ENCODE results near the gene BCL2L15. TPM values are rescaled to one million over a fixed set of nuclear protein-coding genes. Genes with fewer than 3 reads are reported as not detected.

Gene BCL2L15
- total and polyA plus RNA-seq, 2 of the 13 experiments (the other 11 are each of a cell fraction or from before 2014, with no cell fraction given), result 0.03 to 0.27 TPM

- TF ChIP-seq, protein P1, sequence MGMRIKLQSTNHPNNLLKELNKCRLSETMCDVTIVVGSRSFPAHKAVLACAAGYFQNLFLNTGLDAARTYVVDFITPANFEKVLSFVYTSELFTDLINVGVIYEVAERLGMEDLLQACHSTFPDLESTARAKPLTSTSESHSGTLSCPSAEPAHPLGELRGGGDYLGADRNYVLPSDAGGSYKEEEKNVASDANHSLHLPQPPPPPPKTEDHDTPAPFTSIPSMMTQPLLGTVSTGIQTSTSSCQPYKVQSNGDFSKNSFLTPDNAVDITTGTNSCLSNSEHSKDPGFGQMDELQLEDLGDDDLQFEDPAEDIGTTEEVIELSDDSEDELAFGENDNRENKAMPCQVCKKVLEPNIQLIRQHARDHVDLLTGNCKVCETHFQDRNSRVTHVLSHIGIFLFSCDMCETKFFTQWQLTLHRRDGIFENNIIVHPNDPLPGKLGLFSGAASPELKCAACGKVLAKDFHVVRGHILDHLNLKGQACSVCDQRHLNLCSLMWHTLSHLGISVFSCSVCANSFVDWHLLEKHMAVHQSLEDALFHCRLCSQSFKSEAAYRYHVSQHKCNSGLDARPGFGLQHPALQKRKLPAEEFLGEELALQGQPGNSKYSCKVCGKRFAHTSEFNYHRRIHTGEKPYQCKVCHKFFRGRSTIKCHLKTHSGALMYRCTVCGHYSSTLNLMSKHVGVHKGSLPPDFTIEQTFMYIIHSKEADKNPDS (CRISPR knock-in tag; IDR thresholded peaks at IDR 0.05), result peak; percentile 63; the same call in 1 of the 2 replicates
- TF ChIP-seq ZNF564 (CRISPR knock-in tag; IDR thresholded peaks at IDR 0.05) (no peak), SRSF4 (IDR thresholded peaks at IDR 0.05; ENCODE audit: low read depth, low read length, poor library complexity, severe bottlenecking) (no peak), ZFP90 (CRISPR knock-in tag; IDR thresholded peaks at IDR 0.05; ENCODE audit: borderline replicate concordance) (peak; percentile 82; the same call in 1 of the 2 replicates), GPN1 (CRISPR knock-in tag; IDR thresholded peaks at IDR 0.05; ENCODE audit: borderline replicate concordance) (no peak), DNMT1 (CRISPR knock-in tag; IDR thresholded peaks at IDR 0.05) (0 out of 2 replicates have a peak, but pooled peaks have one; percentile 75), SUZ12 (IDR thresholded peaks at IDR 0.05; ENCODE audit: low read depth, low read length) (no peak), TCF7L2 (IDR thresholded peaks at IDR 0.05; ENCODE audit: low read depth, low read length) (no peak), FOXA3 (CRISPR knock-in tag; IDR thresholded peaks at IDR 0.05) (peak; percentile 88), RBM22 (optimal IDR thresholded peaks at IDR 0.05; ENCODE audit: low read length) (no peak), ZBTB1 (CRISPR knock-in tag; IDR thresholded peaks at IDR 0.05; ENCODE audit: borderline replicate concordance) (no peak), ZNF18 (CRISPR knock-in tag; IDR thresholded peaks at IDR 0.05; ENCODE audit: insufficient replicate concordance) (peak; percentile 59), CEBPB (IDR thresholded peaks at IDR 0.05; ENCODE audit: borderline replicate concordance, low read depth, low read length) (no peak), NRL (CRISPR knock-in tag; IDR thresholded peaks at IDR 0.05; ENCODE audit: borderline replicate concordance) (peak; percentile 49; the same call in 1 of the 2 replicates)
- TF ChIP-seq, protein P2, sequence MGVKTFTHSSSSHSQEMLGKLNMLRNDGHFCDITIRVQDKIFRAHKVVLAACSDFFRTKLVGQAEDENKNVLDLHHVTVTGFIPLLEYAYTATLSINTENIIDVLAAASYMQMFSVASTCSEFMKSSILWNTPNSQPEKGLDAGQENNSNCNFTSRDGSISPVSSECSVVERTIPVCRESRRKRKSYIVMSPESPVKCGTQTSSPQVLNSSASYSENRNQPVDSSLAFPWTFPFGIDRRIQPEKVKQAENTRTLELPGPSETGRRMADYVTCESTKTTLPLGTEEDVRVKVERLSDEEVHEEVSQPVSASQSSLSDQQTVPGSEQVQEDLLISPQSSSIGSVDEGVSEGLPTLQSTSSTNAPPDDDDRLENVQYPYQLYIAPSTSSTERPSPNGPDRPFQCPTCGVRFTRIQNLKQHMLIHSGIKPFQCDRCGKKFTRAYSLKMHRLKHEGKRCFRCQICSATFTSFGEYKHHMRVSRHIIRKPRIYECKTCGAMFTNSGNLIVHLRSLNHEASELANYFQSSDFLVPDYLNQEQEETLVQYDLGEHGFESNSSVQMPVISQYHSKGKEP (CRISPR knock-in tag; IDR thresholded peaks at IDR 0.05), result 0 out of 2 replicates have a peak, but pooled peaks have one; percentile 24
- TF ChIP-seq, protein P3, sequence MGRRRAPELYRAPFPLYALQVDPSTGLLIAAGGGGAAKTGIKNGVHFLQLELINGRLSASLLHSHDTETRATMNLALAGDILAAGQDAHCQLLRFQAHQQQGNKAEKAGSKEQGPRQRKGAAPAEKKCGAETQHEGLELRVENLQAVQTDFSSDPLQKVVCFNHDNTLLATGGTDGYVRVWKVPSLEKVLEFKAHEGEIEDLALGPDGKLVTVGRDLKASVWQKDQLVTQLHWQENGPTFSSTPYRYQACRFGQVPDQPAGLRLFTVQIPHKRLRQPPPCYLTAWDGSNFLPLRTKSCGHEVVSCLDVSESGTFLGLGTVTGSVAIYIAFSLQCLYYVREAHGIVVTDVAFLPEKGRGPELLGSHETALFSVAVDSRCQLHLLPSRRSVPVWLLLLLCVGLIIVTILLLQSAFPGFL (CRISPR knock-in tag; IDR thresholded peaks at IDR 0.05), result no peak
- TF ChIP-seq, protein P4, sequence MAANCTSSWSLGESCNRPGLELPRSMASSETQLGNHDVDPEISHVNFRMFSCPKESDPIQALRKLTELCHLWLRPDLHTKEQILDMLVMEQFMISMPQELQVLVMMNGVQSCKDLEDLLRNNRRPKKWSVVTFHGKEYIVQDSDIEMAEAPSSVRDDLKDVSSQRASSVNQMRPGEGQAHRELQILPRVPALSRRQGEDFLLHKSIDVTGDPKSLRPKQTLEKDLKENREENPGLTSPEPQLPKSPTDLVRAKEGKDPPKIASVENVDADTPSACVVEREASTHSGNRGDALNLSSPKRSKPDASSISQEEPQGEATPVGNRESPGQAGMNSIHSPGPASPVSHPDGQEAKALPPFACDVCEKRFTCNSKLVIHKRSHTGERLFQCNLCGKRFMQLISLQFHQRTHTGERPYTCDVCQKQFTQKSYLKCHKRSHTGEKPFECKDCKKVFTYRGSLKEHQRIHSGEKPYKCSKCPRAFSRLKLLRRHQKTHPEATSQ (CRISPR knock-in tag; IDR thresholded peaks at IDR 0.05; ENCODE audit: borderline replicate concordance), result peak; percentile 62; the same call in 1 of the 2 replicates
Measured at GRCh38 chr1:113928941-113929749, 41.8 kb upstream of the BCL2L15 start, which contains the start of gene HIPK1 (continued).

Measured in HepG2 (cell line).